Measurements from ENCODE around the gene WBP2NL.

GRCh38 chr22:42001706-42002105, 3.1 kb downstream of the WBP2NL start:
- TF ChIP-seq, protein P1, sequence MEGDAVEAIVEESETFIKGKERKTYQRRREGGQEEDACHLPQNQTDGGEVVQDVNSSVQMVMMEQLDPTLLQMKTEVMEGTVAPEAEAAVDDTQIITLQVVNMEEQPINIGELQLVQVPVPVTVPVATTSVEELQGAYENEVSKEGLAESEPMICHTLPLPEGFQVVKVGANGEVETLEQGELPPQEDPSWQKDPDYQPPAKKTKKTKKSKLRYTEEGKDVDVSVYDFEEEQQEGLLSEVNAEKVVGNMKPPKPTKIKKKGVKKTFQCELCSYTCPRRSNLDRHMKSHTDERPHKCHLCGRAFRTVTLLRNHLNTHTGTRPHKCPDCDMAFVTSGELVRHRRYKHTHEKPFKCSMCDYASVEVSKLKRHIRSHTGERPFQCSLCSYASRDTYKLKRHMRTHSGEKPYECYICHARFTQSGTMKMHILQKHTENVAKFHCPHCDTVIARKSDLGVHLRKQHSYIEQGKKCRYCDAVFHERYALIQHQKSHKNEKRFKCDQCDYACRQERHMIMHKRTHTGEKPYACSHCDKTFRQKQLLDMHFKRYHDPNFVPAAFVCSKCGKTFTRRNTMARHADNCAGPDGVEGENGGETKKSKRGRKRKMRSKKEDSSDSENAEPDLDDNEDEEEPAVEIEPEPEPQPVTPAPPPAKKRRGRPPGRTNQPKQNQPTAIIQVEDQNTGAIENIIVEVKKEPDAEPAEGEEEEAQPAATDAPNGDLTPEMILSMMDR (IDR thresholded peaks at IDR 0.05): no peak
- no peak for TF ChIP-seq POLR2A (IDR thresholded peaks at IDR 0.05)

Measured in thyroid gland (tissue), 4 donors.